ENCODE data around the gene CAPN10. TPM values are rescaled to one million over a fixed set of nuclear protein-coding genes. Genes with fewer than 3 reads are reported as not detected.

Gene CAPN10
- polyA plus RNA-seq, 3 donors = 7.3 to 57.0 (median 7.4) TPM

DNA sequence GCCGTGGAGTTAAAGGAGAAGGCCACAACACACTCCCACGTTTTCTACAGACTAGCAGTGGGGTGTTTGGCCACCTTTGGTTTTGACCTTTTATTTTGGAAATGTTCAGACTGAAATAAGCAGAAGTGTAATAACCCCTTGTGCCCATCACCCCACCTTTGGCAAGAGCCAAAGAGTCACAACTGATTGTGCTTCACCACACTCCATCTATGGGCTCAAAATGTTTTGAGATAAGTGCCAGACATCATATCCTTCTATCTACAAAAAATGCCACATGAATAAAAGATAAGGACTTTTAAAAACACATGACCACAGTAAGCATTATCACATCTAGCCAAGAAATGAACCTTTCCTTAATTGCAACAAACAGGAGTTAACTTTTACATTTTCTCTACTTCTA is 28.9 kb downstream of the CAPN10 start:
- Histone ChIP-seq H4K20me1 (ENCODE audit: insufficient read depth, low read length) (no peaks in the 10 kb centered on the region), H3K9ac (ENCODE audit: insufficient read depth, low read length, poor library complexity, severe bottlenecking) (no peak overlapping the region), H3K4me3 (replicated peaks in 1 of 3; ENCODE audit: low read depth in 2 of 3, low read length in 3 of 3) (no peak overlapping the region), H3K4me2 (replicated peaks; ENCODE audit: extremely low read depth, low read length, poor library complexity, severe bottlenecking) (no peak overlapping the region), H3K9me3 (replicated peaks in 1 of 2; ENCODE audit: control insufficient read depth in 1 of 2, insufficient read depth in 1 of 2, low read length in 2 of 2) (no peaks in the 10 kb centered on the region), H3K79me2 (ENCODE audit: insufficient read depth, low read length) (no peaks in the 10 kb centered on the region), H3K27ac (ENCODE audit: low read depth in 1 of 2, low read length in 2 of 2) (no peak overlapping the region), H3K4me1 (ENCODE audit: control insufficient read depth in 1 of 2, insufficient read depth in 2 of 2, low read length in 2 of 2) (peaks cover 38 to 44% of the 10 kb centered on the region in 2 donors), H3K36me3 (replicated peaks in 1 of 2; ENCODE audit: control insufficient read depth in 1 of 2, insufficient read depth in 2 of 2, low read length in 2 of 2) (no peaks in the 10 kb centered on the region), H2AFZ (ENCODE audit: insufficient read depth, low read depth, low read length, poor library complexity, severe bottlenecking) (no peak overlapping the region), H3K27me3 (ENCODE audit: control insufficient read depth in 2 of 2, insufficient read depth in 2 of 2, low read length in 2 of 2) (no peaks in the 10 kb centered on the region)
- intact Hi-C loops (cut with micrococcal nuclease) = no loop called here
- WGBS (ENCODE audit: insufficient coverage) = no CpG with 5 or more reads among the region's 2 CpGs
- Mint-ChIP-seq H3K4me3 (no peak overlapping the region), H3K27ac (no peak overlapping the region), H3K4me1 (peaks cover 15% of the 10 kb centered on the region), H3K9me3 (peaks cover 0 to 8% (median 4%) of the 10 kb centered on the region in 7 donors), H3K36me3 (peaks cover 0 to 5% of the 10 kb centered on the region in 2 donors), H3K27me3 (ENCODE audit: low read depth in 3 of 3) (no peaks in the 10 kb centered on the region)
- DNase-seq = no peak
- TF ChIP-seq, protein P1, sequence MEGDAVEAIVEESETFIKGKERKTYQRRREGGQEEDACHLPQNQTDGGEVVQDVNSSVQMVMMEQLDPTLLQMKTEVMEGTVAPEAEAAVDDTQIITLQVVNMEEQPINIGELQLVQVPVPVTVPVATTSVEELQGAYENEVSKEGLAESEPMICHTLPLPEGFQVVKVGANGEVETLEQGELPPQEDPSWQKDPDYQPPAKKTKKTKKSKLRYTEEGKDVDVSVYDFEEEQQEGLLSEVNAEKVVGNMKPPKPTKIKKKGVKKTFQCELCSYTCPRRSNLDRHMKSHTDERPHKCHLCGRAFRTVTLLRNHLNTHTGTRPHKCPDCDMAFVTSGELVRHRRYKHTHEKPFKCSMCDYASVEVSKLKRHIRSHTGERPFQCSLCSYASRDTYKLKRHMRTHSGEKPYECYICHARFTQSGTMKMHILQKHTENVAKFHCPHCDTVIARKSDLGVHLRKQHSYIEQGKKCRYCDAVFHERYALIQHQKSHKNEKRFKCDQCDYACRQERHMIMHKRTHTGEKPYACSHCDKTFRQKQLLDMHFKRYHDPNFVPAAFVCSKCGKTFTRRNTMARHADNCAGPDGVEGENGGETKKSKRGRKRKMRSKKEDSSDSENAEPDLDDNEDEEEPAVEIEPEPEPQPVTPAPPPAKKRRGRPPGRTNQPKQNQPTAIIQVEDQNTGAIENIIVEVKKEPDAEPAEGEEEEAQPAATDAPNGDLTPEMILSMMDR (IDR thresholded peaks at IDR 0.05) = no peak

DNA sequence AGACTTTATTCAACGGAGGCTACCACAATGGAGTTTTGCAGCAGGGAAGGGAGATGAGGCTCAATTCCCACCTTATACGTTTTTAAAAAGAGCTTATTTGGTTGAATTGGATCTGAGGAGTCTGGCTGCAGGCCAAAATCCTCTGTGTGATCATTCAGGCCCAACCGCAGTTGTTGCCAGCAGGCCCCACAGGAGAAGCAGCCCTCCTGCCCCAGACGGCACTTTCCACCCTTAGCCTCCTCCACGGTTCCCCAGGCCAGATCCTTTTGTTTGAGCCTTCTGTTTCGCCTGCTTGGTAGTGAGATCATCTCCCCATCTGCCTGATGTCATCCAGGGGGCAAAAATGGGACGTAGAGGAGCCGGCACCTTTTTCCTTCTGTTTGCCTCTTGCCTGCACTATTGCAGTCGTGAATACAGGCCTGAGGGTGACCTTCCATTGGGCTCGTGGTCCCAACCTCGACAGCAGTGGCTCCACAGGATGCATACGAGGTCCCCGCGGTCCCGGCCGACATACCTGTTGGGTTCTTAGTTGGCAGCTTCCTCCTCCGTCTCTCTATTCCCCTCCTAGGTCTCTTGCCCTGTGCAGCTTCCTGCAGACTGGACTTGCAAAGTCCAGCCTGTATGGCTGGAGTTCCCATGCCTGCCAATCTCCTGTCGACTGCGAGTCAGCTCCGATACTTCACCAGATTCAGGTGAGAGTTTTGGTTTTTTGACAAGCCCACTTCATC is 29.4 kb downstream of the CAPN10 start:
- no peak overlapping the region for H2AFZ ChIP-seq (ENCODE audit: insufficient read depth, low read depth, low read length, poor library complexity, severe bottlenecking)
- peaks cover 0 to 8% (median 4%) of the 10 kb centered on the region in 7 donors for H3K9me3 Mint-ChIP-seq
- H3K27me3 Mint-ChIP-seq (ENCODE audit: low read depth in 3 of 3) = no peaks in the 10 kb centered on the region
- peaks cover 43 to 49% of the 10 kb centered on the region in 2 donors for H3K4me1 ChIP-seq (ENCODE audit: control insufficient read depth in 1 of 2, insufficient read depth in 2 of 2, low read length in 2 of 2)
- no peaks in the 10 kb centered on the region for H4K20me1 ChIP-seq (ENCODE audit: insufficient read depth, low read length)
- no peak overlapping the region for H3K9ac ChIP-seq (ENCODE audit: insufficient read depth, low read length, poor library complexity, severe bottlenecking)
- DNase-seq = no peak
- no peaks in the 10 kb centered on the region for H3K9me3 ChIP-seq (replicated peaks in 1 of 2; ENCODE audit: control insufficient read depth in 1 of 2, insufficient read depth in 1 of 2, low read length in 2 of 2)
- no peaks in the 10 kb centered on the region for H3K36me3 ChIP-seq (replicated peaks in 1 of 2; ENCODE audit: control insufficient read depth in 1 of 2, insufficient read depth in 2 of 2, low read length in 2 of 2)
- peaks cover 19% of the 10 kb centered on the region for H3K4me1 Mint-ChIP-seq
- no peaks in the 10 kb centered on the region for H3K79me2 ChIP-seq (ENCODE audit: insufficient read depth, low read length)
- H3K4me3 Mint-ChIP-seq = no peak overlapping the region
- WGBS (ENCODE audit: insufficient coverage) = 89% methylated on average over 17 of the region's 20 CpGs
- H3K27ac Mint-ChIP-seq = peak overlapping the region in 1 of 7 donors; percentile 82
- intact Hi-C loops (cut with micrococcal nuclease) = no loop called here
- H3K4me3 ChIP-seq (replicated peaks in 1 of 3; ENCODE audit: low read depth in 2 of 3, low read length in 3 of 3) = no peak overlapping the region
- no peak overlapping the region for H3K27ac ChIP-seq (ENCODE audit: low read depth in 1 of 2, low read length in 2 of 2)
- TF ChIP-seq, protein P1 (IDR thresholded peaks at IDR 0.05) = no peak
- H3K36me3 Mint-ChIP-seq = peaks cover 0 to 5% of the 10 kb centered on the region in 2 donors
- H3K27me3 ChIP-seq (ENCODE audit: control insufficient read depth in 2 of 2, insufficient read depth in 2 of 2, low read length in 2 of 2) = no peaks in the 10 kb centered on the region
- H3K4me2 ChIP-seq (replicated peaks; ENCODE audit: extremely low read depth, low read length, poor library complexity, severe bottlenecking) = no peak overlapping the region
